Tibial artery (tissue), 4 donors: ENCODE measurements around the gene LST1.

Source experiments
- DNase-seq, 2 donors: peaks; one replicate each; pipeline ENCODE4 v3.0.0-alpha.2; 2019
- H3K27ac ChIP-seq, 2 donors: fragments of 200-600 bp; sonication (generic) in 1 of 2; 1 replicate in 1 of 2; 2 replicates in 1 of 2; pipeline ENCODE4 v1.5.1; 2018 to 2019; ENCODE audit warnings: mild to moderate bottlenecking in 1 of 2
- H3K27me3 ChIP-seq, 2 donors: fragments of 200-600 bp; sonication (generic) in 1 of 2; one replicate each; pipeline versions ENCODE4 v1.5.1 to v1.6.0; 2016 to 2019
- H3K36me3 ChIP-seq, 3 donors: fragments of 200-600 bp; sonication (generic) in 2 of 3; one replicate each; pipeline ENCODE4 v1.5.1; 2016 to 2019; ENCODE audit warnings: mild to moderate bottlenecking in 2 of 3
- H3K4me1 ChIP-seq, 4 donors: fragments of 200-600 bp; sonication (generic) in 2 of 4; 1 replicate in 3 of 4; 2 replicates in 1 of 4; pipeline ENCODE4 v1.5.1; 2016 to 2019
- H3K4me3 ChIP-seq, 2 donors: fragments of 200-600 bp; sonication (generic) in 1 of 2; 1 replicate in 1 of 2; 2 replicates in 1 of 2; pipeline ENCODE4 v1.5.1; 2018 to 2019; ENCODE audit warnings: mild to moderate bottlenecking in 2 of 2
- H3K9me3 ChIP-seq, 3 donors: fragments of 200-600 bp; sonication (generic) in 1 of 3; one replicate each; pipeline ENCODE4 v1.5.1; 2016 to 2019
- intact Hi-C: fragments of 100-400 bp; cut with DNase I; formaldehyde crosslinking; loops from one replicate; pipeline ENCODE4 v1.15.0; 2023; ENCODE audit warnings: low total_unique reads
- TF ChIP-seq, protein P1 (sequence below), 2 experiments: fragments of 200-600 bp in 1 of 2; fragments of 450-650 bp in 1 of 2; IDR thresholded peaks; one replicate each; pipeline ENCODE4 v1.5.1; 2017 to 2019; ENCODE audit warnings: antibody characterized with exemption in 2 of 2, mild to moderate bottlenecking in 1 of 2, moderate library complexity in 1 of 2

The LST1 gene

DNA sequence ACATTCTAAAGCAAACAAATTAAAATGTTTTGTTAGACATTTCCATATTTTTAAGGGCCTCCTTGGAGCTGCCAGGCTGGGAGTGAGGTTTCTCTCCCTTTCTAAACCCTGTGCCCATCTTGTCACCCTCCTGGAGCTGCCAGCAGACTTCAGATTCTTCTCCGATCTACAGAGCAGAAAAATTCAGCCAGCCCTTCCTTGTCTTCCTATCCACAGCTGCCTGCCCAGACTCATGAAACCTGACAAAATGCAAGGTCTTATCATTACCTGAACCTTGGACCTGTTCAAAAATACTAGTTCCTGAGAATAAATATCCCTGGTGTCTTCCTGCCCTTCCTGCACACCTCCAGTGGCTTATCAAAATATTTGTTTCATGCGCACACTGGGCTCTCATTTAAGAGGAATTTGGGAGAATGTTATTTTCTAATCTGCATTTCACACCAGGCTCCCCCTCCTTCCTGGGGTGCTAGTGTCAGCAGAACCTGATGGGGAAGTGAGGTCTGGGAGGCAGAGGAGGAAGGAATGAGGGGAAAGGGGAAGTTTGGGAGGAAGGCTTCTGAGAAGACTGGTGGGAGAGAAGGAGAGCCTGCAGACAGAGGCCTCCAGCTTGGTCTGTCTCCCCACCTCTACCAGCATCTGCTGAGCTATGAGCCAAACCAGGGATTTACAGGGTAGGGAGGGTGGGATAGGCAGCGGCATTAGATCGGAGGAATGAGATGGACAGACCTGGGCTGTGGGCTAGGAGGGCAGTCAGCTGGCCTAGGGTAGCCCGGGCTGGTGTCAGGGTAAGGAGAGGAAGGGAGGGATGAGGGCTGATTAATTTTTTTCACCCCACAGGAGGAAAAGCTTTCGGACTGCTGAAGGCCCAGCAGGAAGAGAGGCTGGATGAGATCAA lies 28.9 kb downstream of the LST1 start, which contains the start of gene AIF1:
Gene AIF1, plus strand, starts transcription at position 551 of the 895 bp plus-strand sequence. Its CDS starts 96 bp downstream, at position 647.
- TF ChIP-seq, protein P1, sequence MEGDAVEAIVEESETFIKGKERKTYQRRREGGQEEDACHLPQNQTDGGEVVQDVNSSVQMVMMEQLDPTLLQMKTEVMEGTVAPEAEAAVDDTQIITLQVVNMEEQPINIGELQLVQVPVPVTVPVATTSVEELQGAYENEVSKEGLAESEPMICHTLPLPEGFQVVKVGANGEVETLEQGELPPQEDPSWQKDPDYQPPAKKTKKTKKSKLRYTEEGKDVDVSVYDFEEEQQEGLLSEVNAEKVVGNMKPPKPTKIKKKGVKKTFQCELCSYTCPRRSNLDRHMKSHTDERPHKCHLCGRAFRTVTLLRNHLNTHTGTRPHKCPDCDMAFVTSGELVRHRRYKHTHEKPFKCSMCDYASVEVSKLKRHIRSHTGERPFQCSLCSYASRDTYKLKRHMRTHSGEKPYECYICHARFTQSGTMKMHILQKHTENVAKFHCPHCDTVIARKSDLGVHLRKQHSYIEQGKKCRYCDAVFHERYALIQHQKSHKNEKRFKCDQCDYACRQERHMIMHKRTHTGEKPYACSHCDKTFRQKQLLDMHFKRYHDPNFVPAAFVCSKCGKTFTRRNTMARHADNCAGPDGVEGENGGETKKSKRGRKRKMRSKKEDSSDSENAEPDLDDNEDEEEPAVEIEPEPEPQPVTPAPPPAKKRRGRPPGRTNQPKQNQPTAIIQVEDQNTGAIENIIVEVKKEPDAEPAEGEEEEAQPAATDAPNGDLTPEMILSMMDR (IDR thresholded peaks at IDR 0.05): no peak
- DNase-seq: no peak
- Histone ChIP-seq H3K4me3 (peak within 1 kb of the TSS; percentile 1 to 18), H3K4me1 (no peaks in the 10 kb centered on the region), H3K27me3 (no peaks in the 10 kb centered on the region), H3K9me3 (no peaks in the 10 kb centered on the region), H3K27ac (no peak within 1 kb of the TSS), H3K36me3 (no peaks in the 10 kb centered on the region)
- intact Hi-C loops: no loop called here

DNA sequence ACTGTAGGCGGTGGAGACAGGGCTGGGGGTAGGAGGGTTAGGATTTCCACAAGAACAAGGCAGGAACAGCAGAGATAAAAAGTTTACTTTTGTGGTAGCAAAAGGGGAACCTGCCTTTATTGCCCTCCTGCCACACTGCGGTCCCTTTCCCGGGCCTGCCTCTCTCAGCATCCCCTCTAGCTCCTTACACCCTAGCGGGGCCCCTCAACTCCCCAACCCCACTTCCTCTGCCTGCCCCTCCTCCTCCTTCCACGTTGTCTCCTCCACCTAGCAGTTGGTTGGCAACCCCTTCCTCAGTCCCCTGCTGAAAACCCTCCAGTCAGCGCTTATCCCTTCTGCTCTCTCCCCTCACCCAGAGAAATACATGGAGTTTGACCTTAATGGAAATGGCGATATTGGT lies 29.7 kb downstream of the LST1 start:
- no peaks in the 10 kb centered on the region for H3K4me1 ChIP-seq
- H3K27me3 ChIP-seq: no peaks in the 10 kb centered on the region
- no peaks in the 10 kb centered on the region for H3K9me3 ChIP-seq
- no peak overlapping the region for H3K27ac ChIP-seq
- TF ChIP-seq, protein P1 (IDR thresholded peaks at IDR 0.05): no peak
- DNase-seq: no peak
- intact Hi-C loops: no loop called here
- H3K4me3 ChIP-seq: peak overlapping the region; percentile 1 to 18
- H3K36me3 ChIP-seq: no peaks in the 10 kb centered on the region

DNA sequence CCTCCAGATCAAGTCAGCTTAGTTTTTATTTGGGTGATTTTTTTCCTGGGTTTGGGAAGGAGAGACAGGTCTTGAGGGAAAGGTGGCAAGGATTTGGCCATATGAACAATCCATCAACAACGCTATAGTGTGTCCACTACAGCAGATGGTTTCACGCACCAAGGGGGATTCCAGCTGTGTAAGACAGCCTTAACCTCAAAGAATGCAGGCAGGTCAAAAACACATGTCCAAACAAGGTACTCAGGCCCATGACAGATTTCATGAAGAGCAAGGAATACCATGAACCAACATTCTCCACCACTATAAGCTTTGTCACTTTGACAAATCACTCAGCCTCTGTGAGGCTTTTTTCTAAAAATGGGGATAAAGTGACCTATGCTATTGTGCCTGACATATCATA lies 30.9 kb downstream of the LST1 start:
- Histone ChIP-seq H3K4me3 (no peak overlapping the region), H3K4me1 (peaks cover 0 to 6% (median 3%) of the 10 kb centered on the region in 4 donors), H3K27me3 (no peaks in the 10 kb centered on the region), H3K36me3 (no peaks in the 10 kb centered on the region), H3K9me3 (no peaks in the 10 kb centered on the region), H3K27ac (no peak overlapping the region)
- intact Hi-C loops: no loop called here
- TF ChIP-seq, protein P1 (IDR thresholded peaks at IDR 0.05): no peak
- no peak for DNase-seq

DNA sequence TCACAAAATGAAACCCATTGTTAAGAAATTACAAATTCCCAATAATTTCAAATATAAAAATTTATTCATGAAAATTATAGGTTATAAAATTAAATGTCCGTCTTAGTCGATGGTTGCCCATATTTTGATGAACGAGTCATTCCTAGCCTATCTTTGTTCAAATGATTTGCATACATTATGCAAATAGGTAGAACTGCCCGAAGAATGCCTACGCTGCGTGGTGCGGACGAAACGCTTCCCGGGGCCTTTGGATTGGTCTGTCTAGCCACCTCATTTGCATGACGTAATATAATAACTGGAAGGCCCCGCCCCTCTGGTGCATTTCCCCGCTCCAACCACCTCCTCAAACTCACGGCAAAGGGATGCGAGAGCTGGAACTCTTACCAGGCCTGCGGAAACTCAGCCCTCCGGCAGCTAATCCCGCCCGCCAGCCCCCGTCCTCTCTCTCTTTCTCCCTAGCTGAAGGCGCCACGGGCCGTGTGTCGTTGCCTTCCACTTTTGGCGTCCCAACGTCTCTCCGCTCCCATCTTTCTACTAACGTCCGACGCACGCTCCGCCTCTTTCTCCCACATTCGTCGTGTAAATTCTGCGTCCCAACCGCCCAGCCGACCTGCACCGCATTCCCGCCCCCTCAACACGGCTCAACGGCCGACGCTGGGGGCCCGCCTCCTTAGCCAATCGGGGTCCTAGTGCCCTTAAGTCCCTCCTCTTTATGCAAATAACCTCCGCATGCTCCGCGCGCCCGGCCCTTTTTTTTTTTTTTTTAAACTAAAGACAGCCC lies 33.9 kb downstream of the LST1 start:
- H3K27ac ChIP-seq: peak overlapping the region; percentile 90 to 91
- peak overlapping the region; percentile 63 to 79 for H3K4me3 ChIP-seq
- TF ChIP-seq, protein P1 (IDR thresholded peaks at IDR 0.05): no peak
- no peaks in the 10 kb centered on the region for H3K27me3 ChIP-seq
- peaks cover 0 to 16% (median 7%) of the 10 kb centered on the region in 4 donors for H3K4me1 ChIP-seq
- H3K36me3 ChIP-seq: peaks cover 12 to 18% (median 16%) of the 10 kb centered on the region in 3 donors
- DNase-seq: peak; percentile 99
- intact Hi-C loops: no loop called here
- no peaks in the 10 kb centered on the region for H3K9me3 ChIP-seq

DNA sequence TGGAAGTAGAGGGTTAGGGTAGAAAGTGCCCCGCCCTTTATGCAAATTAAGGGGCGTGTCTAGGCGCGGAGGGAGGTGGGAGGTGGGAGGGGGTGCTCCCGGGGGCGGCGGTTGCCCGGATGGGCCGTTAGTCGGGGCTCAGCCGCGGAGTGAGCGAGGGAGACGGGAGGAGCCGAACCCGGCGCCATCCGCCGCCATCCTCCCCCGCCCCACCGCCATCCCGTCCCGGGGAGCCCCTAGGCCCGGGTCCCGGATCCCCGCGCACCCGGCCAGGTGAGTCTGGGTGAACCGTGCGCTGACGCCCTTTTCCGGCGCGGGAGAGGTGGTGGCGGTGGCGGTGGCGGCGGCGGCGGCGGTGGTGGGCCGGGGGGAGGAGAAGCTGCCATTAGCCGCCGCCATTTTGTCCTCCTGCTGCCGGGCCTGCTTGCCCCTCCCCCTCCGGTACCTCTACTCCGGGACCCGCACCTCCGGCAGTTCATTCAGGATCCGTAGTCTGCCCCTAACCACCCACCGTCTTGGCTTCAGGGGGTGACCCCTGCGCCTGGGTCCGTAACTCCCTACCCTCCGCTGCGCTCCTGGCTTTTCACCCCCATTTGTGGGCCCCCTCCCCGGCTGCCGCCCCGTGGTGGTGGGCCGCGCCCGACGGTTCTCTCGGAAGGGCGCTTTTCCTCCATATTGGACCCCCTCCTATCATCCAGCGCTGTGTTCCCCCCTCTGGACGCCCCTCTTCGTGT lies 34.7 kb downstream of the LST1 start, which contains the start of gene PRRC2A:
Gene PRRC2A, plus strand, starts transcription at position 130 of the 734 bp plus-strand sequence. CDS start 2,075 bp downstream, outside the sequence.
- TF ChIP-seq, protein P1 (IDR thresholded peaks at IDR 0.05): no peak
- peaks cover 0 to 16% (median 7%) of the 10 kb centered on the region in 4 donors for H3K4me1 ChIP-seq
- peaks cover 20 to 26% (median 23%) of the 10 kb centered on the region in 3 donors for H3K36me3 ChIP-seq
- DNase-seq: peak in 1 of 2 donors; percentile 74
- no peaks in the 10 kb centered on the region for H3K27me3 ChIP-seq
- H3K9me3 ChIP-seq: no peaks in the 10 kb centered on the region
- intact Hi-C loops: no loop called here
- H3K4me3 ChIP-seq: peak within 1 kb of the TSS; percentile 63 to 79
- peak within 1 kb of the TSS; percentile 90 to 91 for H3K27ac ChIP-seq
